H1 (cell line): ENCODE measurements around the gene JPT2. TPM values are rescaled to one million over a fixed set of nuclear protein-coding genes. Genes with fewer than 3 reads are reported as not detected.

ENCODE experiments used
- BRCA1 ChIP-seq: IDR thresholded peaks from 2 replicates; pipeline ENCODE4 v1.6.1; 2012; ENCODE audit warnings: low read depth, low read length, improper control_type of control experiment
- CHD7 ChIP-seq: fragments of 300-600 bp; sonication (generic); IDR thresholded peaks from 2 replicates; pipeline ENCODE4 v1.7.1; 2012; ENCODE audit warnings: low read length, moderate library complexity, mild to moderate bottlenecking, inconsistent platforms; ENCODE audit not compliant: insufficient replicate concordance
- FOSL1 ChIP-seq: IDR thresholded peaks from 2 replicates; pipeline ENCODE4 v1.6.1; 2011; ENCODE audit warnings: mild to moderate bottlenecking, low read depth, low read length, moderate library complexity; ENCODE audit not compliant: insufficient read depth
- SIN3A ChIP-seq, 2 experiments: IDR thresholded peaks in 1 of 2; conservative IDR thresholded peaks in 1 of 2; 2 replicates each; pipeline ENCODE4 v1.6.1; 2011 to 2012; ENCODE audit warnings: low read length in 2 of 2, improper control_type of control experiment in 1 of 2, low read depth in 1 of 2, mild to moderate bottlenecking in 1 of 2
- TBP ChIP-seq: IDR thresholded peaks from 2 replicates; pipeline ENCODE4 v1.6.1; 2011; ENCODE audit warnings: low read depth, low read length, improper control_type of control experiment
- USF2 ChIP-seq: IDR thresholded peaks from 2 replicates; pipeline ENCODE4 v1.6.1; 2011; ENCODE audit warnings: low read length, improper control_type of control experiment
- polyA plus RNA-seq, 7 experiments: library from polyadenylated mRNA; depleted of rRNA in 3 of 7; stranded (reverse) in 5 of 7; unstranded in 2 of 7; fragments of >200 nt in 5 of 7; fragments of 200-250 nt in 2 of 7; gene quantifications; 1 replicate in 5 of 7; 2 replicates in 1 of 7; 4 replicates in 1 of 7; pipeline versions ENCODE4 v1.2.1 to v1.2.3, GENCODE V29; 2011 to 2013; ENCODE audit warnings: missing spikeins in 2 of 7, mixed read lengths in 2 of 7
- total RNA-seq: library from RNA; stranded (reverse); fragmentation: NEBNext Ultra II Directional; extraction: Animal tissue kit (Norgen Biotek cat#: 25700); gene quantifications from 2 replicates; pipeline ENCODE4 v1.2.1, GENCODE V29; 2021

JPT2 gene
- total and polyA plus RNA-seq, 2 of the 8 experiments (the other 6 are each of a cell fraction or from before 2014, with no cell fraction given): 67.6 to 197 TPM

GRCh38 chr16:1657841-1658240 lies 20.2 kb upstream of the JPT2 start (continued):
- TF ChIP-seq CHD7: no peak
- TF ChIP-seq SIN3A (conservative IDR thresholded peaks at IDR 0.05 in 1 of 2, IDR thresholded peaks at IDR 0.05 in 1 of 2; ENCODE audit: low read depth in 1 of 2, low read length in 2 of 2): no peak
- no peak for TF ChIP-seq BRCA1
- TF ChIP-seq TBP: no peak
- TF ChIP-seq FOSL1: no peak
- TF ChIP-seq USF2: no peak
